Activated CD4-positive, alpha-beta T cell treated with anti-CD3 and anti-CD28 coated beads, Interleukin-2, amount 10 ng/mL, durations not matched to agents 7 days and 5 days (primary cell): ENCODE measurements around the gene AEN. TPM values are rescaled to one million over a fixed set of nuclear protein-coding genes. Genes with fewer than 3 reads are reported as not detected.

ENCODE experiments used
- CTCF ChIA-PET: fragments of 350-600 bp; sonication (Branson Sonifier 250); formaldehyde crosslinking; loops from one replicate; lab custom pipeline; 2021; ENCODE audit warnings: antibody characterized with exemption; lab: Charles Lee
- POLR2A ChIA-PET: fragments of 350-600 bp; sonication (Branson Sonifier 250); formaldehyde crosslinking; loops from one replicate; lab custom pipeline; 2021; ENCODE audit warnings: antibody characterized with exemption; lab: Charles Lee
- DNase-seq: peaks from one replicate; pipeline ENCODE4 v3.0.0-alpha.2; 2020
- H3K27ac Mint-ChIP-seq: one replicate; pipeline ENCODE4 v1.8.0; 2021; ENCODE audit warnings: mild to moderate bottlenecking, moderate library complexity, mixed read lengths
- H3K27me3 Mint-ChIP-seq: one replicate; pipeline ENCODE4 v1.8.0; 2021; ENCODE audit warnings: mixed read lengths
- H3K36me3 Mint-ChIP-seq: one replicate; pipeline ENCODE4 v1.8.0; 2021; ENCODE audit warnings: low read depth, mixed read lengths
- H3K4me1 Mint-ChIP-seq: one replicate; pipeline ENCODE4 v1.8.0; 2021; ENCODE audit warnings: mixed read lengths
- H3K4me3 Mint-ChIP-seq: one replicate; pipeline ENCODE4 v1.8.0; 2021; ENCODE audit warnings: mild to moderate bottlenecking, moderate library complexity, mixed read lengths
- H3K9me3 Mint-ChIP-seq: one replicate; pipeline ENCODE4 v1.8.0; 2021; ENCODE audit warnings: mixed read lengths
- total RNA-seq, 2 experiments: library from RNA; stranded (reverse); gene quantifications; one replicate each; pipeline ENCODE4 v1.2.3, GENCODE V29; 2021

AEN gene
- total RNA-seq, 2 experiments from 2014 or later, result 45.7 to 52.5 TPM

GRCh38 chr15:88656760-88657221 is 35.7 kb downstream of the AEN start:
- H3K4me3 Mint-ChIP-seq, result no peak overlapping the region
- DNase-seq, result no peak
- H3K4me1 Mint-ChIP-seq, result peaks cover 34% of the 10 kb centered on the region
- ChIA-PET POLR2A (no interaction called here), CTCF (interaction anchor here (1.3 kb wide), 1 partner anchor 32 kb away, joined by 4 read pairs; no protein-coding TSS in a partner anchor)
- H3K27me3 Mint-ChIP-seq, result no peaks in the 10 kb centered on the region
- no peak overlapping the region for H3K27ac Mint-ChIP-seq
- peaks cover 23% of the 10 kb centered on the region for H3K36me3 Mint-ChIP-seq
- H3K9me3 Mint-ChIP-seq, result no peaks in the 10 kb centered on the region

GRCh38 chr15:88657326-88658069 is 36.4 kb downstream of the AEN start:
- ChIA-PET CTCF (interaction anchor here (1.3 kb wide), 1 partner anchor 33 kb away, joined by 4 read pairs; no protein-coding TSS in a partner anchor), POLR2A (no interaction called here)
- Mint-ChIP-seq H3K9me3 (no peaks in the 10 kb centered on the region), H3K27ac (peak overlapping the region; percentile 22), H3K4me1 (peaks cover 31% of the 10 kb centered on the region), H3K4me3 (no peak overlapping the region), H3K36me3 (peaks cover 21% of the 10 kb centered on the region), H3K27me3 (no peaks in the 10 kb centered on the region)
- DNase-seq, result no peak

- no peak overlapping the region for H3K4me3 Mint-ChIP-seq
- ChIA-PET POLR2A (no interaction called here), CTCF (no interaction called here)
- DNase-seq, result no peak
- H3K27me3 Mint-ChIP-seq, result no peaks in the 10 kb centered on the region
- H3K36me3 Mint-ChIP-seq, result peaks cover 13% of the 10 kb centered on the region
- no peaks in the 10 kb centered on the region for H3K9me3 Mint-ChIP-seq
- H3K4me1 Mint-ChIP-seq, result peaks cover 23% of the 10 kb centered on the region
- no peak overlapping the region for H3K27ac Mint-ChIP-seq
These were observed 37.2 kb downstream of the AEN start for GRCh38 chr15:88658070-88658965.

- Mint-ChIP-seq H3K27me3 (no peaks in the 10 kb centered on the region), H3K4me3 (no peak overlapping the region), H3K36me3 (peaks cover 13% of the 10 kb centered on the region), H3K4me1 (peaks cover 25% of the 10 kb centered on the region), H3K27ac (no peak overlapping the region), H3K9me3 (no peaks in the 10 kb centered on the region)
- ChIA-PET POLR2A (no interaction called here), CTCF (no interaction called here)
- no peak for DNase-seq
These were observed 38.1 kb downstream of the AEN start for GRCh38 chr15:88658972-88659931.

- ChIA-PET POLR2A (no interaction called here), CTCF (interaction anchor here (1.2 kb wide), 1 partner anchor 15 kb away, joined by 3 read pairs; no protein-coding TSS in a partner anchor)
- Mint-ChIP-seq H3K4me1 (peaks cover 13% of the 10 kb centered on the region), H3K27me3 (no peaks in the 10 kb centered on the region), H3K27ac (no peak overlapping the region), H3K36me3 (peaks cover 2% of the 10 kb centered on the region), H3K9me3 (no peaks in the 10 kb centered on the region), H3K4me3 (no peak overlapping the region)
- DNase-seq, result no peak
These were observed 40.0 kb downstream of the AEN start for GRCh38 chr15:88661041-88661700.

GRCh38 chr15:88661761-88662556 is 40.8 kb downstream of the AEN start:
- Mint-ChIP-seq H3K9me3 (no peaks in the 10 kb centered on the region), H3K27ac (peak overlapping the region; percentile 52), H3K4me1 (peaks cover 12% of the 10 kb centered on the region), H3K27me3 (no peaks in the 10 kb centered on the region), H3K36me3 (peaks cover 2% of the 10 kb centered on the region), H3K4me3 (no peak overlapping the region)
- CTCF ChIA-PET, result interaction anchor here (1.1 to 1.2 kb wide), 2 partner anchors 16 to 119 kb away, joined by 3 read pairs; no protein-coding TSS in a partner anchor
- DNase-seq, result no peak
- POLR2A ChIA-PET, result no interaction called here

GRCh38 chr15:88663141-88663621 is 42.0 kb downstream of the AEN start:
- CTCF ChIA-PET, result interaction anchor here (2.3 kb wide), 1 partner anchor 39 kb away, joined by 11 read pairs; no protein-coding TSS in a partner anchor
- no peak overlapping the region for H3K4me3 Mint-ChIP-seq
- H3K36me3 Mint-ChIP-seq, result peaks cover 2% of the 10 kb centered on the region
- H3K27me3 Mint-ChIP-seq, result peaks cover 4% of the 10 kb centered on the region
- H3K27ac Mint-ChIP-seq, result no peak overlapping the region
- peaks cover 11% of the 10 kb centered on the region for H3K4me1 Mint-ChIP-seq
- H3K9me3 Mint-ChIP-seq, result no peaks in the 10 kb centered on the region
- no peak for DNase-seq
- POLR2A ChIA-PET, result no interaction called here

GRCh38 chr15:88664151-88664778 is 43.1 kb downstream of the AEN start:
- Mint-ChIP-seq H3K4me3 (no peak overlapping the region), H3K27ac (peak overlapping the region; percentile 64), H3K27me3 (peaks cover 12% of the 10 kb centered on the region), H3K9me3 (no peaks in the 10 kb centered on the region), H3K36me3 (peaks cover 2% of the 10 kb centered on the region), H3K4me1 (peaks cover 10% of the 10 kb centered on the region)
- CTCF ChIA-PET, result interaction anchor here (0.6 to 2.3 kb wide), 3 partner anchors 8 to 248 kb away, joined by 3 to 11 read pairs (median 3); no protein-coding TSS in a partner anchor
- POLR2A ChIA-PET, result no interaction called here
- DNase-seq, result peak; percentile 65

GRCh38 chr15:88674661-88675060 is 53.5 kb downstream of the AEN start:
- ChIA-PET POLR2A (no interaction called here), CTCF (interaction anchor here (0.6 kb wide), 1 partner anchor 715 kb away, joined by 3 read pairs; no protein-coding TSS in a partner anchor)
- H3K27me3 Mint-ChIP-seq, result peaks cover 42% of the 10 kb centered on the region
- H3K27ac Mint-ChIP-seq, result no peak overlapping the region
- no peaks in the 10 kb centered on the region for H3K36me3 Mint-ChIP-seq
- H3K4me1 Mint-ChIP-seq, result no peaks in the 10 kb centered on the region
- no peaks in the 10 kb centered on the region for H3K9me3 Mint-ChIP-seq
- H3K4me3 Mint-ChIP-seq, result no peak overlapping the region
- DNase-seq, result no peak

GRCh38 chr15:88678755-88679154 is 57.6 kb downstream of the AEN start:
- ChIA-PET CTCF (no interaction called here), POLR2A (no interaction called here)
- Mint-ChIP-seq H3K4me1 (no peaks in the 10 kb centered on the region), H3K27ac (no peak overlapping the region), H3K27me3 (peaks cover 18% of the 10 kb centered on the region), H3K9me3 (no peaks in the 10 kb centered on the region), H3K4me3 (no peak overlapping the region), H3K36me3 (no peaks in the 10 kb centered on the region)
- no peak for DNase-seq
